GM19328 (cell line): ENCODE data around the gene ARID3A.

Experiments
- ATAC-seq: cut with Tn5 transposase; IDR thresholded peaks from one replicate; pipeline ENCODE4 v1.9.1; 2021; ENCODE audit warnings: mild to moderate bottlenecking, moderate library complexity; ENCODE audit not compliant: unreplicated experiment

ARID3A gene

DNA sequence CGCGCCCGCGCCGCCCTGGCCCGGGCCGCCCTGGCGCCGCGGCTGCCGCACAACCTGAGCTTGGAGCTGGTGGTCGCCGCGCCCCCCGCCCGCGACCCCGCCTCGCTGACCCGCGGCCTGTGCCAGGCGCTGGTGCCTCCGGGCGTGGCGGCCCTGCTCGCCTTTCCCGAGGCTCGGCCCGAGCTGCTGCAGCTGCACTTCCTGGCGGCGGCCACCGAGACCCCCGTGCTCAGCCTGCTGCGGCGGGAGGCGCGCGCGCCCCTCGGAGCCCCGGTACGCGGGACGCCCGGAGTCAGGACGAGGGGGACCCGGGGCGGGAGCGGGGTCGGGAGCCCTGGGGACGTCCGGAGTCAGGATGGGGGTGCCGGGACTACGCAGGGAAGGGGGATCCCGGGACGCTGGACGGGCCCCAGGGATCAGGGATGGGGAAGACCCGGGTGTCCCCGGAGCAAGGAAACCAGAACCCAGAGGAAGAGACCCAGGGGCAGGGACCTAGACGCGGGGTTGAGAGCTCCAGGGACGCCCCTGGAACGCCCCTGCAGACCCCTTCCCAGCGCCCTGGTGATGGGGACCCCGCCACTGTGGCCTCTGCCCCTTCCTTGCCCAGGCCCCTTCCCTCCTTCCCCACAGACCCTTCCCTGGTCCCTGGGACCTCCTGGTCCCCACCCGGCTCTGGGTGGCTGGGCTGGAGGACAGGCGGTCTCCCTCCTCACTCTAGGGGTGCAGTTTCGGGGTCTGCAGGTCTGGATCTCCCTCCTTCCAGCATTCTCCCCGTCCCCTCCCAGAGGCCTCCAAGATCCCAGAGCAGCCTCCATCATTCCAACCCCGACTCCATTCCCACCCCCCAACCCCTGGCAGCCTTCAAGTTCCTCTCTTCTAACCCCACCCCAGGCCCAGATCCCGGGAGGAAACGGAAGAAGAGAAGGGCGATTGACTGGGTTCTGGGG, 75.0 kb downstream of the ARID3A start:
- no peak for ATAC-seq

- no peak for ATAC-seq
These were observed 75.8 kb downstream of the ARID3A start for GRCh38 chr19:1001538-1002166.

DNA sequence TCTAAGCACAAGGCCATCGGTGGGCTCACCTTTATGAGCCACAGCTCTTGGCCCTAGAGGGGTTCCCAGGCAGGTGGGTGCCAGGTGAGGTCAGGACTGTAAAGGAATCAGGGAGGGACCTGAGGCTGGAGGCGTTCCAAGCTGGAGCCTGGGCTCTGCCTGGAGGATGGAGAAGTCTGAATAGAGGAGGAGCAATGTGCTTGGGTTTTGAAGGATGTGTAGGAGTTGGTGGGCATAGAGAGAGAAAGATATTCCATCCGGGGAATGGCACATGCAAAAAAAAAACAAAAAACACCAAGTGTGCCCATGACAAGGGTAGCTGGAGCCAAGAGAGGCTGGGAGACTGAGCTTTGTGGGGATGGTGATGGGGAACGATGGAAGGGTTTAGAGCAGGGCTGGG, 76.8 kb downstream of the ARID3A start:
- ATAC-seq = no peak

GRCh38 chr19:1003283-1003682, 77.4 kb downstream of the ARID3A start:
- ATAC-seq = no peak

- ATAC-seq = no peak
These were observed 78.5 kb downstream of the ARID3A start for GRCh38 chr19:1004204-1004802.

GRCh38 chr19:1004803-1005664, 79.2 kb downstream of the ARID3A start:
- no peak for ATAC-seq

- ATAC-seq = no peak
These were observed 81.0 kb downstream of the ARID3A start for GRCh38 chr19:1006711-1007398.

GRCh38 chr19:1007399-1008251, 81.8 kb downstream of the ARID3A start:
- no peak for ATAC-seq

GRCh38 chr19:1008268-1009040, 82.6 kb downstream of the ARID3A start:
- no peak for ATAC-seq

GRCh38 chr19:1009041-1009980, 83.5 kb downstream of the ARID3A start:
- no peak for ATAC-seq

DNA sequence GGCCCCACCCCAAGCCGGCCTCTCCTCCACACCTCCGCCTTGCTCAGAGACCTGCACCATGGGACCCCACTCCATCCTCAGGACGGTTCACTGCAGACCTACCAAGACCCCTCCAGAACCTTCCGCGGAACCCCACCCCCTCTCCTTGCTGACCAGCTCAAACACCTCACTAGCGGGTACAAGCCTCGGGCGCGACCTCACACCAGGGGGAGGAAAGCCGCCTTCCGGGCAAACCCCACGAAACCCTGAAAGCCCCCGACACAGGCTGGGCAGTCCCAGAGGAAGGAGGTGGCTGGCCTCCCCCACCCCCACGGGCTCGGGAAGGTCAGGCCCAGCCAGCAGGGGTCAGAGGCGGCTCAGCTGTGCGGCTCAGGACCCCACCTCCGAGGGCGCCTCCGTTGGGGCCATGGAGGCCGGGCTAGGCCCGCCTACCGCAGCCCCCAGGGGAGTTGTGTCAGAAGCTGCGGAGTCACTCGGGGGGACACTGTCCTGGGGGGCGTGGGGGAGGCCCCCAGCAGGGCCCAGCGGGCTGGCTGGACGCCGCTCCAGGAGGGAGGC, 84.2 kb downstream of the ARID3A start:
- no peak for ATAC-seq

DNA sequence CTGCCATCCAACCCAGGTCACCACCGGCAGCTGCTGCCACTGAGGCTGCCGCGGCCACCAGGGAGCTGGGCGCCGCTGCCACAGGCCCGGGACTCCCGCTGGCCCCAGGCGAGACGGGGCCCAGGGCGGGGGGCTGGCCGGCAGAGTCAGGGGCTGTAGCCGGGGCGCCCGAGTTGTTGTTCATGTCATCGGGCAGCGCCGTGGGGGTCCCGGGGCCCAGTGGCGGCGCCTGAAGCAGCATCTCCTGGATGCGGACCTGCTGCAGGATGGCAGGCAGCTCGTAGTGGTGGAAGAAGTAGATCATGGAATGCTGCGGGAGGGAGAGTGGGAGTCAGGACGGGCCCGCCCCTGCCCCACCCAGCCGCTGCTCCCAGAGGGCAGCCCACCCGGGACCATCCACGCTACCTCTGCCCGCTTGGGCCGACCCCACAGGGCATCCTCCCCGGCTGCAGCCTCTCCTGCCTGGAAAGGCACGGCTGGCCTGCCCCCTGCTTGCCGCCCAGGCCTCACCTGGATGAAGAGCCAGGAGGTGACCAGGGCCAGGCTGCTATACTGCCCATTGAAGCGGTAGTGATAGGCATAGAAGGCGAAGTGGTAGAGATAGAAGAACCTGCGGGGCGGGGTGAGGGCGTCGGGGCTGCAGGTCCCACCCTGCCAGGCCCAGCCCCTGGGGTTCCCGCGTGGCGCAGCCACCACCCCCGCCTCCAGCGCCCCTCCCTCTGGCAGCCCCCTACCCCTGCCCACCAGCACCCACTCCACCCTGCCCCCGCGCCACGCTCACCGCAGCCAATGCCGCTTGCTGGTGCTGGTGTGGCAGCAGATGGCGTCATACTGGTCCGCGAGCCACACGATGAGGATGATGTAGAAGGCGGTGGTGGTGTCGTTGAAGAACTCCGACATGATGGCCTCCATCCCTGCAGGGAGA, 85.0 kb downstream of the ARID3A start:
- no peak for ATAC-seq

GRCh38 chr19:1011831-1012333, 86.0 kb downstream of the ARID3A start:
- no peak for ATAC-seq

DNA sequence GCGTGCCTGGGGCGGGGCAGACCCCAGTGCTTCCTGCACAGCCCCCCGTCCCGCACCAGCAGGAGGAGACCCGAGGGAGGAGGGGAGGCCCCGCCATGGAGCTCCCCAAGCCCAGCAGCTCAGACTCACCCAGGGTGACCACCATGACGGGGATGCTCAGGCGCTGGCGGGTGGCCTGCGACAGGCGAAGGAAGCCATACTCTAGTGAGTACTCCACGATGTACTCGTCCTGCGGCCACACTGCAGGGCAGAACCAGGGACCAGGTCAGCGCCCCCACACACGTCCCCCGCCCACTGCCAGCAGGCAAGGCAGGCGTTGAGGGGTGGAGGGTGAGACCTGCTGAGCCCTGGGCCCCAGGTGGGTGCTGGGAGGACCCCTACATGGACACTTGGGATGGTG, 86.5 kb downstream of the ARID3A start:
- no peak for ATAC-seq

DNA sequence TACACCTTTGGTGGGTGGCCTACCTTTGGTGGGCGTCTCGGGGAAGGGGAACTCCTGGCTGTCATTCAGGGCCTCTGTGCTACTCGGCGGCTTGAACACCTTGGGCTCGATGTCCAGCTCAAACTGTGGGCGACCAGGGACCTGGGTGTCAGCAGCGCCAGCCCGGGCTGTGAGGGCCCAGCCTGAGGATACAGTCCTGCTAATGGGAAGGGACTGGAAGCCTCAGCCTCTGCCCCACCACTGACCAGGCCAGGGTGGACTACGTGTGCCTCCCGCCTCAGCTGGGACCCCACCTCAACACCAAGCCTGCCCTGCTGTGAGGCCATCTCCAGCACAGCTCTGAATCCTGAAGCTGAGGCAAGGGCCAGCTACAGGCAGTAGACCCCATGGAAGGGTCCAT, 87.4 kb downstream of the ARID3A start:
- no peak for ATAC-seq
